ENCODE measurements around the gene TMEM151B. TPM values are rescaled to one million over a fixed set of nuclear protein-coding genes. Genes with fewer than 3 reads are reported as not detected.
"Not testable (repeated sequence)": the region's sequence is repeated elsewhere in the genome, so short reads cannot be mapped to it uniquely, and the experiment has no call there.

TMEM151B gene
- polyA plus RNA-seq, 2 of the 4 experiments (the other 2 are of a cell fraction): 0.01 TPM; not detected in 1

DNA sequence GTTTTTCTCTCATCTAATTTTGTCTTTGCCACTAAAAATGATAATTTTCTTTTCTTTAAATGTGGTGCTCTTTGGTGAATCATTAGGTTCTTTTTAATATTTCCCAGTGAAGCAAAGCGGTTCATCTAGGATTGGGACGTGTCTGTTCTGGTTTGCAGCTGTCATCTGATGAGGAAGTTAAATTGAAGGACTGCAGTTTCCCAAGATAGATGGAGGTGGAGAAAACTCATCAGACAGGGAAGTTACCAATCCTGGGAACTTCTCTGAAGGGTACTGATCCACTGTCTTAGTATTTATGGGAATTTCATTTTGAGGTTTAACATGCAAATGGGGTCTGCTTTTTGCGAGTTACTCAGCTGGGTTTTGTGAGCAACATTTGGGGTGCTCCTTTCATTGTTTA is 45.3 kb downstream of the TMEM151B start:
- Histone ChIP-seq H3K4me3 (no peak overlapping the region), H3K27ac (no peak overlapping the region), H3K4me1 (peaks cover 7% of the 10 kb centered on the region; the same call in 2 of the 3 replicates), H3K9me3 (no peaks in the 10 kb centered on the region), H3K4me2 (no peak overlapping the region)
- DNase-seq (ENCODE audit: low read depth in 1 of 2, low spot score in 1 of 2) (no peak), ATAC-seq (no peak), FAIRE-seq (no peak)
- CTCF ChIA-PET: interaction anchor here (2.4 kb wide), 1 partner anchor 22 kb away, joined by 10 read pairs; no protein-coding TSS in a partner anchor
- TF ChIP-seq HDAC2 (IDR thresholded peaks at IDR 0.05): no peak
- no peak for TF ChIP-seq CHD4 (IDR thresholded peaks at IDR 0.05; ENCODE audit: borderline replicate concordance)
- no peak for TF ChIP-seq ZSCAN20 (CRISPR knock-in tag; IDR thresholded peaks at IDR 0.05)
- no peak for TF ChIP-seq KDM5A (IDR thresholded peaks at IDR 0.05)
- TF ChIP-seq BHLHE40 (IDR thresholded peaks at IDR 0.05; ENCODE audit: low read depth, low read length): no peak
- TF ChIP-seq HOXB13 (CRISPR knock-in tag; IDR thresholded peaks at IDR 0.05; ENCODE audit: low read depth): no peak
- no peak for TF ChIP-seq FOXS1 (CRISPR knock-in tag; IDR thresholded peaks at IDR 0.05)
- 9% methylated on average over 3 of the region's 3 CpGs for WGBS (ENCODE audit: missing lambda C conversion rate)
- POLR2A ChIA-PET: no interaction called here

GRCh38 chr6:44315951-44316350 is 45.7 kb downstream of the TMEM151B start:
- ChIA-PET CTCF (interaction anchor here (2.4 kb wide), 1 partner anchor 22 kb away, joined by 10 read pairs; no protein-coding TSS in a partner anchor), POLR2A (no interaction called here)
- WGBS (ENCODE audit: missing lambda C conversion rate): 41% methylated on average over 5 of the region's 5 CpGs
- FAIRE-seq (no peak), DNase-seq (ENCODE audit: low read depth in 1 of 2, low spot score in 1 of 2) (no peak), ATAC-seq (no peak)
- Histone ChIP-seq H3K4me2 (no peak overlapping the region), H3K9me3 (no peaks in the 10 kb centered on the region), H3K27ac (no peak overlapping the region), H3K4me3 (no peak overlapping the region), H3K4me1 (peaks cover 7% of the 10 kb centered on the region; the same call in 2 of the 3 replicates)
- TF ChIP-seq, protein P1, sequence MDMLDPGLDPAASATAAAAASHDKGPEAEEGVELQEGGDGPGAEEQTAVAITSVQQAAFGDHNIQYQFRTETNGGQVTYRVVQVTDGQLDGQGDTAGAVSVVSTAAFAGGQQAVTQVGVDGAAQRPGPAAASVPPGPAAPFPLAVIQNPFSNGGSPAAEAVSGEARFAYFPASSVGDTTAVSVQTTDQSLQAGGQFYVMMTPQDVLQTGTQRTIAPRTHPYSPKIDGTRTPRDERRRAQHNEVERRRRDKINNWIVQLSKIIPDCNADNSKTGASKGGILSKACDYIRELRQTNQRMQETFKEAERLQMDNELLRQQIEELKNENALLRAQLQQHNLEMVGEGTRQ (IDR thresholded peaks at IDR 0.05): no peak
- TF ChIP-seq TP53 (CRISPR knock-in tag; IDR thresholded peaks at IDR 0.05): no peak
- TF ChIP-seq EHMT2 (IDR thresholded peaks at IDR 0.05; ENCODE audit: low read depth): no peak

DNA sequence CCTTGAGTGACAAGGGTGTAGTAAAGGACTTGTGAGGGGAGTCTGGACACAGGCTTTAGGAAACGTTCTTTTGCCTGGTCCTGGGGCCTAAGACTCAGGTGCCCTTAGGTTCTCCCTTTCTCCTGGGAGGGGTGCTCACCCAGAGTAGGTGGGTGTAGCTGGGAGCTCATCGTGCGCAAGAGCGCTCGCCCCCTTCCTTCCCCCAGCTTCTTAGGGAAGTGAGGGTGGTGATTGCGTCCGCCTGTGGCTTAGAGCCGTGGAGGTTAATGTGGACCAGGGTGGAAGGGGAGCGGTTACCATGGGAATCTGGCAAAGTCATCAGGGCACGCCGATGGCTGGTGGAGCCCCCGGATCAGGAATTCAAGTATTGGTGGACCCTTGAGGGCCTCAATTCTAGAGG is 46.2 kb downstream of the TMEM151B start:
- FAIRE-seq: no peak
- Histone ChIP-seq H3K27ac (no peak overlapping the region), H3K4me2 (no peak overlapping the region), H3K4me3 (no peak overlapping the region), H3K9me3 (no peaks in the 10 kb centered on the region), H3K4me1 (peaks cover 7% of the 10 kb centered on the region; the same call in 2 of the 3 replicates)
- ChIA-PET CTCF (no interaction called here), POLR2A (no interaction called here)
- 68% methylated on average over 11 of the region's 12 CpGs for WGBS (ENCODE audit: missing lambda C conversion rate)
- no peak for DNase-seq (ENCODE audit: low read depth in 1 of 2, low spot score in 1 of 2)
- TF ChIP-seq SMC3 (IDR thresholded peaks at IDR 0.05): no peak
- no peak for TF ChIP-seq NFE2L2 (conservative IDR thresholded peaks at IDR 0.05; ENCODE audit: low read length)
- TF ChIP-seq ZFP36 (IDR thresholded peaks at IDR 0.05; ENCODE audit: borderline replicate concordance, partially characterized antibody): no peak
- TF ChIP-seq, protein P2, sequence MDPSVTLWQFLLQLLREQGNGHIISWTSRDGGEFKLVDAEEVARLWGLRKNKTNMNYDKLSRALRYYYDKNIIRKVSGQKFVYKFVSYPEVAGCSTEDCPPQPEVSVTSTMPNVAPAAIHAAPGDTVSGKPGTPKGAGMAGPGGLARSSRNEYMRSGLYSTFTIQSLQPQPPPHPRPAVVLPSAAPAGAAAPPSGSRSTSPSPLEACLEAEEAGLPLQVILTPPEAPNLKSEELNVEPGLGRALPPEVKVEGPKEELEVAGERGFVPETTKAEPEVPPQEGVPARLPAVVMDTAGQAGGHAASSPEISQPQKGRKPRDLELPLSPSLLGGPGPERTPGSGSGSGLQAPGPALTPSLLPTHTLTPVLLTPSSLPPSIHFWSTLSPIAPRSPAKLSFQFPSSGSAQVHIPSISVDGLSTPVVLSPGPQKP (IDR thresholded peaks at IDR 0.05; ENCODE audit: low read depth, low read length): no peak
- TF ChIP-seq HES2 (IDR thresholded peaks at IDR 0.05): no peak
- TF ChIP-seq, protein P3, sequence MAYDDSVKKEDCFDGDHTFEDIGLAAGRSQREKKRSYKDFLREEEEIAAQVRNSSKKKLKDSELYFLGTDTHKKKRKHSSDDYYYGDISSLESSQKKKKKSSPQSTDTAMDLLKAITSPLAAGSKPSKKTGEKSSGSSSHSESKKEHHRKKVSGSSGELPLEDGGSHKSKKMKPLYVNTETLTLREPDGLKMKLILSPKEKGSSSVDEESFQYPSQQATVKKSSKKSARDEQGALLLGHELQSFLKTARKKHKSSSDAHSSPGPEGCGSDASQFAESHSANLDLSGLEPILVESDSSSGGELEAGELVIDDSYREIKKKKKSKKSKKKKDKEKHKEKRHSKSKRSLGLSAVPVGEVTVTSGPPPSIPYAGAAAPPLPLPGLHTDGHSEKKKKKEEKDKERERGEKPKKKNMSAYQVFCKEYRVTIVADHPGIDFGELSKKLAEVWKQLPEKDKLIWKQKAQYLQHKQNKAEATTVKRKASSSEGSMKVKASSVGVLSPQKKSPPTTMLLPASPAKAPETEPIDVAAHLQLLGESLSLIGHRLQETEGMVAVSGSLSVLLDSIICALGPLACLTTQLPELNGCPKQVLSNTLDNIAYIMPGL (CRISPR knock-in tag; IDR thresholded peaks at IDR 0.05; ENCODE audit: borderline replicate concordance): no peak
- TF ChIP-seq MAFK (IDR thresholded peaks at IDR 0.05; ENCODE audit: partially characterized antibody): no peak
- TF ChIP-seq POLR2A (IDR thresholded peaks at IDR 0.05; ENCODE audit: low read length): no peak
- TF ChIP-seq HOXB13 (CRISPR knock-in tag; IDR thresholded peaks at IDR 0.05; ENCODE audit: low read depth): no peak
- no peak for ATAC-seq

DNA sequence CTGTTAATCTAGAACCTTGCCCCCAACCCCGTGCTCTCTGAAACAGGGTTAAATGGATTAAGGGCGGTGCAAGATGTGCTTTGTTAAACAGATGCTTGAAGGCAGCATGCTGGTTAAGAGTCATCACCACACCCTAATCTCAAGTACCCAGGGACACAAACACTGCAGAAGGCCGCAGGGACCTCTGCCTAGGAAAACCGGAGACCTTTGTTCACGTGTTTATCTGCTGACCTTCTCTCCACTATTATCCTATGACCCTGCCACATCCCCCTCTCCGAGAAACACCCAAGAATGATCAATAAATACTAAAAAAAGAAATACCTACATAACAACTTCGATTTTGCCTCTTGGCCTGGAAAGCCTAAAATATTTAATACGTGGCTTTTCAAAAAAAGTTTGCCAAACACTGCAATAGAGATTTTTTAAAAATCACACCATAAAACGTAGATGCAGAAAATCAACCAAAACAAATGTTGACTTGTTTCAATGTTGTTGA is 46.9 kb downstream of the TMEM151B start:
- H3K9me3 ChIP-seq; H3K4me2 ChIP-seq; FAIRE-seq; POLR2A ChIA-PET; DNase-seq (ENCODE audit: low read depth in 1 of 2, low spot score in 1 of 2); H3K4me3 ChIP-seq; H3K27ac ChIP-seq; ATAC-seq; H3K4me1 ChIP-seq: not testable (repeated sequence)
- CTCF ChIA-PET: interaction anchor here (0.6 kb wide), 1 partner anchor 641 kb away, joined by 3 read pairs; no protein-coding TSS in a partner anchor
- WGBS (ENCODE audit: missing lambda C conversion rate): 41% methylated on average over 9 of the region's 9 CpGs
